HG03520 (cell line): ENCODE data around the gene MYEF2.

ENCODE experiments used
- ATAC-seq: cut with Tn5 transposase; IDR thresholded peaks from one replicate; pipeline ENCODE4 v1.9.1; 2021; ENCODE audit warnings: mild to moderate bottlenecking, moderate library complexity; ENCODE audit not compliant: unreplicated experiment

MYEF2 gene

DNA sequence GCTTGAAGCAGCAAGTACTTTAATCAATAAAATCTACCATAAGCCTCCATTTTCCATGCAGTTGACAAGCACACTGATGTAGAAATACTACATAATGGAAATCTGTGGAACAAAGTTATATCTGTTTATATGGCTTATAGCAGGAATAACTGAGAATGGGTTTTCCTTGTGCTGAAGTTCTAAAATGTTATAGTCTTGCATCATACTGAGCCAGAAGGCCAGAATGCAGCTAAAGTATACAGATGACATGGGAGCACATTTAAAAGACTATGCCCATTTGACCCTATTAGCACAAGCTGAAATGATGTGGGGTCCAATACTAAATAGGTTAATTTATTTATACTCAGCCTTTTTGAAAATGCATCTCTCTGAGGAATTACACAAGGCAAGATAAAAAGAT is 32.2 kb downstream of the MYEF2 start:
- no peak for ATAC-seq

- no peak for ATAC-seq
Measured at GRCh38 chr15:48144889-48145288, 33.2 kb downstream of the MYEF2 start.

DNA sequence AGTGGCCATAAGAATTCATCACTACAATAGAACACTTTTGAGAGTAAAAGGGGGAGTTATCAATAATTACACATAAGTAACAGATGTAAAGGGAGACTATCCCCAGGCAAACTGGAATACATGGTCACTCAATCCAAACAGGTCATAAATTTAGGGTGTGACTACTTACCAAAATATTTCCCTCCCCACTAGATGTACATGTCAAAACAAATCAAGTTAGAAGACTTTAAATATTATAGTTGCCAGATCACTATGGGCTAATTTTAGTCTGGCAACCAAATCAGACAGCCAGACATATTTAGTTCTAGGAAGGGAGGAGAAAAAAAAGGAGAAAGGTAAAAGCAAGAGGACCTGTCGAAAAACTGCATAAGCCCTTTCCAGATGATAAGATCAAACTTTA is 34.2 kb downstream of the MYEF2 start:
- no peak for ATAC-seq

DNA sequence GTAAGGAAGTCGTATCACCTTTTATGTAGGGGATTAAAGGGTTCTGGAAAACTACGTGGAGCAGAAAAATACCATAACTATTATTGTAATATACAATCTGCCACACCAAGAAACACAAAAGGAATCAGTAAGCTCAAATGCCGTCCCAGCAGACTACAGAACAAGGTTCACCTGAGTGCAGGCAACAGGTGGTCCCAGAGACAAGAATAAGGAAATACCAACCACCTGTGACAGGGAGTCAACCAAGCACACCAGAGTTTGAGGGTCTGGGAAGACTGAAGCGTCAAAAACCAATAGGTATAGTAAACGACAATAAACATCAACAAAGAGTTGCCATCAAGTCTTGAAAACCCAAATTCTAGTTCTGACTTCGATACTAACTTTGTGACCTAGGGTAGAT is 45.2 kb downstream of the MYEF2 start:
- ATAC-seq: no peak

DNA sequence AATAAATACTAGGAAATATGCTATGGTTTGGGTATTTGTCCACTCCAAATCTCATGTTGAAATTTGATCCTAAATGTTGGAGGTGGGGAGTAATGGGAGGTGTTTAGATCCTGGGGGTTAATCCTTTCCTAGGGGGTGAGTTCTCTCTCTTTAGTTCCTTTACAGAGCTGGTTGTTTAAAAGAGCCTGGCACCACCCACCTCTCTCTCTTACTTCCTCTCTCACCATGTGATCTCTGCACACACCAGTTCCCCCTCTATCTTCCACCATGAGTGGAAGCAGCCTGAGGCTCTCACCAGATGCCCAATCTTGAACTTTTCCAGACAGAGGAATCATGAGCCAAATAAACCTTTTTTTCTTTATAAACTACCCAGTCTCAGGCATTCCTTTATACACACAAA is 46.8 kb downstream of the MYEF2 start:
- no peak for ATAC-seq

DNA sequence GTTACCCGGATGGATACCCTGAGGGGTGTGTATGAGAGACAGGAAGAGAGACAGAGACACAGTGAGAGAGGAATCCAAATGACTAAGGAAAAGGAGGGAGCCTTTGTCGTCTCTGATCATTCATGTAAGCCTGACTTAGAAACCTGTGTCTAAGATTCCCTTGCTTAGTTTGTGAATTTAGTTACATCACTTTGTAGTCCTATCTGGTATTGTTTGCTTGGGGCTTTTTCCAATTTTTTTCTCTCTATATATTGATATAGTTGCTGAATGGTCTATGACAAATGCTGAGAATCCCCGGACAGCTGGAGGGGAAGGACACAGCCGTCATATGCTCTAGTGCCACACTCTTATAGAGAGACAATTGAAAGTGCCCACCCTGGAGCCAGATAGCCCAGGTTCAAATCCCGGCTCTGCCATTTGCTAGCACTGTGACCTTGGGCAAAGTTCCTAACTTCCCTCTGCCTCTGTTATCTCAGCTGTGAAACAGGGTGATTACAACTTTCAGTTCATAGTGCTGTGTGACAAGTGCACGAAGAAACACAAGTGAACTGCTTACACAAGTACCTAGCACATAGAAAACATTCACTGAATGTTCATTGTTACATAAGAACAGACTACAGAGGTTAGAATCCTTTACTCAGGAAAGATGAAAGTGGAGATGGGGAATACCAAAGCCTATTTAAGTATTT is 51.3 kb downstream of the MYEF2 start:
- ATAC-seq: no peak

- ATAC-seq: no peak
Measured at GRCh38 chr15:48121849-48122248, 56.2 kb downstream of the MYEF2 start.

GRCh38 chr15:48120745-48121144 is 57.4 kb downstream of the MYEF2 start, which contains the start of gene SLC24A5:
Gene SLC24A5 (plus strand): TSS chr15:48120990. CDS start chr15:48121045, 55 bp downstream.
- ATAC-seq: no peak

- ATAC-seq: no peak
Measured at GRCh38 chr15:48119277-48119676, 58.8 kb downstream of the MYEF2 start.

GRCh38 chr15:48112242-48112641 is 65.9 kb downstream of the MYEF2 start:
- ATAC-seq: no peak

GRCh38 chr15:48109856-48110531 is 68.1 kb downstream of the MYEF2 start:
- ATAC-seq: no peak

- ATAC-seq: no peak
Measured at GRCh38 chr15:48109212-48109611, 68.9 kb downstream of the MYEF2 start.

- ATAC-seq: no peak
Measured at GRCh38 chr15:48105936-48106335, 72.2 kb downstream of the MYEF2 start.

GRCh38 chr15:48103647-48104046 is 74.4 kb downstream of the MYEF2 start:
- ATAC-seq: no peak

- no peak for ATAC-seq
Measured at GRCh38 chr15:48102167-48102566, 75.9 kb downstream of the MYEF2 start.

DNA sequence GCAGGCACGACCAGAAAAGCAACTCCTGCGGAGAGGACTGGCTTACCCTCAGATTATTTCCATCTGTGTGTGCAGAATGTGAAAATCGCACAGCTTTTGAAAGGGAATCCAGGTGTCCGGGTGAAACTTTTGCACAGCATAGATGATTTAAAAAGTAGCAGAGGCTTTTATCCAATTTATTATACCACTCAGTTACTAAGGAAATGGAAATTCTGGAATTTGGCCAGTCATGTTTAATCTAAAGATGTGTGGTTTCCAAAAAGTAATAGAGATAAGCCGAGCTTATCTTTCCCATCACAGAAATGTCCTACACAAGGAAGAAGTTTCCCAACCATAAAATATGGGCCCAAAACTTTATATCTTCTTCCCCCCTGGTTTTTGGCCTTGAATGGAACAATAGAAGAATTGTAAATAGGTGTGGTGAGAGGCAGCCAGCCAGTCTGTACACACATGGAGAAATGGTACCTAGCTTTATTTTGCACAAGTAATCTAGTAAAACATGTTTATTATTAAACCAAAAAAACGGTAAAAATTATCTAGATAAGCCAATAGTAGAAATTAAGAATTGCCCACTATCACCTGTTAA is 76.6 kb downstream of the MYEF2 start:
- no peak for ATAC-seq

GRCh38 chr15:48097264-48097663 is 80.8 kb downstream of the MYEF2 start:
- no peak for ATAC-seq

- no peak for ATAC-seq
Measured at GRCh38 chr15:48096813-48097212, 81.3 kb downstream of the MYEF2 start.

DNA sequence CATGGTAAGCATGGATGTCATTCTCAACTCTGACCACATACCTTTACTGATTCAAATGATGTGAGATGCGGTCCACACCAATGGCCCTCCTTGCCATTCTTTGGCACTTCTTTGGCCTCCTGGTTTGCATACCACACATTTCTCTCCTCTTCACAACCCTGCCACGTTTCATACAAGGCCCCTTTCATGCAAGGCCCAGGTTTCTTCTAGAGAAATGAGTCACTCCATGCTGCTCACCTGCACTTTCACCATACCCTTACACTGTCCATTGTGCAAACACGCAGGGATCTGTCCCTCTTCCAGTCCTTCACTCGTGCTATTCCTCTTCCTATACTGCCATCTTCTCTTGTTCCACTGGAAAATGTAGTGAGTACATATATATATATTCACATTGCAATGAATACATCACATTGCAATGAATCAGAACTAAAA is 81.7 kb downstream of the MYEF2 start:
- peak; percentile 84 for ATAC-seq

DNA sequence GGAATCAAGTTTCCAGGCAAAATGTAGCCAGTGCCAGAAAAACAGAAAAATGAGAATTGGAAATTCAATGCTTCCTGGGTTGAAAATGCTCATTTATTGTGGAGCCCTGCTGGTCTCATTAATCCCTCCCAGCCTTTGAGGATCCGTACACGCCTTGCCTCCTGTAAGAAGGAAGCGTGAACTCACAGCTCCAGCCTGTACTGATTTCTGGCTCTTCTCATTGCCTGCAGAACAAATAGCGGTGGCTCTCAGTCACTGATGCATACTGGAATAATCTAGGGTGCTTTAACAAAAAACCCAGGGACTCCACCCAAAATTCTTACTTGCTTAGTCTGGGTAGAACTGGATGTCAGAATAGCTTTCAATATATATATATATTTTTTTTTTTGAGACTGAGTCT is 86.6 kb downstream of the MYEF2 start:
- no peak for ATAC-seq

DNA sequence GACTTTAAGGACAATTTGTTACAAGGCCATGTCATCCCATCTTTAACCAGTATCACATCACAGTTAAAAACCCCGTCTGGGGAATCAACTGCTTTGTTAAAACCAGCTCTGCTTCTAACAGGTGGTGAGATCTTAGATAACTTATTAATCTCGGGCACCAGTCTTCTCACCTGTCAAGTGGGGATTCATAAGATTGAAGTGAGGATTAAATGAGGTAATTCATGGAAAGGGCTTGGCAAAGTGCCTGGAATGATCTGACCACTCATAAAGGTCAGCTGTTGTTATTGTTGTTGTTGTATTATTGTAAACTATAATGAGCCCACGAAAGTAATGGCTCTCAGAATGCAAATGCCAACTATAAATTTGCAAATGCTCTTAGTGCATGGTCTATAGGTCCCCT is 87.4 kb downstream of the MYEF2 start:
- ATAC-seq: no peak

- ATAC-seq: no peak
Measured at GRCh38 chr15:48090115-48090514, 88.0 kb downstream of the MYEF2 start.
